HFF-Myc (cell line): ENCODE data around the gene MCF2.

Experiments
- DNase-seq: peaks from one replicate; pipeline ENCODE4 v3.0.0-alpha.2; 2011; ENCODE audit warnings: low read depth; ENCODE audit errors: extremely low read depth
- H3K4me3 ChIP-seq: replicated peaks from 2 replicates; pipeline ENCODE4 v1.5.1; 2011; ENCODE audit warnings: low read depth, mild to moderate bottlenecking, control low read depth, low read length
- TF ChIP-seq, protein P1 (sequence below): IDR thresholded peaks from 2 replicates; pipeline ENCODE4 v1.5.1; 2012; ENCODE audit warnings: mild to moderate bottlenecking, low read depth, low read length, control low read depth; ENCODE audit errors: missing control alignments

MCF2 gene

GRCh38 chrX:139708067-139708466 lies at the start of gene MCF2:
Gene MCF2 (minus strand): TSS chrX:139708167. CDS start chrX:139651744, 56,423 bp downstream.
- DNase-seq, result no peak
- no peak within 1 kb of the TSS for H3K4me3 ChIP-seq
- TF ChIP-seq, protein P1, sequence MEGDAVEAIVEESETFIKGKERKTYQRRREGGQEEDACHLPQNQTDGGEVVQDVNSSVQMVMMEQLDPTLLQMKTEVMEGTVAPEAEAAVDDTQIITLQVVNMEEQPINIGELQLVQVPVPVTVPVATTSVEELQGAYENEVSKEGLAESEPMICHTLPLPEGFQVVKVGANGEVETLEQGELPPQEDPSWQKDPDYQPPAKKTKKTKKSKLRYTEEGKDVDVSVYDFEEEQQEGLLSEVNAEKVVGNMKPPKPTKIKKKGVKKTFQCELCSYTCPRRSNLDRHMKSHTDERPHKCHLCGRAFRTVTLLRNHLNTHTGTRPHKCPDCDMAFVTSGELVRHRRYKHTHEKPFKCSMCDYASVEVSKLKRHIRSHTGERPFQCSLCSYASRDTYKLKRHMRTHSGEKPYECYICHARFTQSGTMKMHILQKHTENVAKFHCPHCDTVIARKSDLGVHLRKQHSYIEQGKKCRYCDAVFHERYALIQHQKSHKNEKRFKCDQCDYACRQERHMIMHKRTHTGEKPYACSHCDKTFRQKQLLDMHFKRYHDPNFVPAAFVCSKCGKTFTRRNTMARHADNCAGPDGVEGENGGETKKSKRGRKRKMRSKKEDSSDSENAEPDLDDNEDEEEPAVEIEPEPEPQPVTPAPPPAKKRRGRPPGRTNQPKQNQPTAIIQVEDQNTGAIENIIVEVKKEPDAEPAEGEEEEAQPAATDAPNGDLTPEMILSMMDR, result no peak

DNA sequence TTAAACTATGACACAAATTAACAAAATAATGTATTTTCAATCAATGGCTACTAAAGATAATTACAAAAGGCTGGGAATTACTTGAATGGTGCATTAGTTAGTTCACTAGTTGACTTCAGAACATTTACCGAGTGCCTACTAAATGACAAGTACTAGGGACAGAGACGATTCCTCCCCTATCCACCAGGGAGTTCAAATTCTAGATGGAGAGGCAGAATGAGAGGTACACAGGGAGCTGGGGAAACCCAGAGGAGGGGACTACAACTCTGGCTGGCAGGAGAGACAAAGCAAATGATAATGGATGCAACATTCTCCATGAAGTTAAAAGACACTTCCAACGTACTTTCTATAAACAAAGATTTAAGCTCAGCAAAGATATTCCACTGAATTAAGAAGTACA lies 43.1 kb upstream of the MCF2 start:
- H3K4me3 ChIP-seq, result no peak overlapping the region
- no peak for DNase-seq
- TF ChIP-seq, protein P1, result no peak

DNA sequence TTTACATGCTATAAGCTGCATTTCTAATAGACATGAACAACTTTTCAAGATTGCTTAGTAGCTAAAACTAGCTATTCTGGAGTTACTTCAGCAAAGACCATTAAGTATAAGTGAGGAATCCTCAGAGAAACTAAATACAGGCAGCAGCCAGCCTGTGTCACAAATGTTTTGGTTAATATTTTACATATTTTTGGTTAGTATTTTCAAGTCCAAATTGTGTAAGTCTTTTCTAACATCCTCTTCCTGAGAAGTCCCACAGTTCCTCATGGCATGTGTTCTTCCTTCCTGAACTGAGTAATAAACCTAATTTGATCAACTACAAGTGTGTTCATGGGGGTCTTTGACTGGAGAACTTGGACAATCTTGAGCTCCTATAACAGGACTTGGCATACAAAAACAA lies 42.4 kb upstream of the MCF2 start:
- TF ChIP-seq, protein P1, result no peak

DNA sequence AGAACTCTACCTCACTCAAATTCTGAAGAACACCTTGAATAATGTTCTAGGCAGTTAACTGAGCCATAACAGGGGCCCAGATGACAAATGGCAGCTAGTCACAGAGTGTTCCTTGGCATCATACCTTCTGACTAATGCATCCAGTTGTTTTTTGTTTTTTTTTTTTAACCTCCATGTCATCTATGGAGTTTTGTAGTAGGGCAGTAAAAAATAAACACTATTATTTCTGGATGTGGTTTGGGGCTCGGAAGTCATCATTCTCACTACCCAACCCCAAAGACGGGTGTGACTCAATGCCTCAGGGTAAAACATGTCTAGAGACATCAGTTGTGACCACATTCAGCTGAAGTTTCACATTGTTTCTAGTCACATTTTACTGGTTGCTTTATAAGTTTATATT lies 31.2 kb upstream of the MCF2 start:
- TF ChIP-seq, protein P1, result no peak
- H3K4me3 ChIP-seq, result no peak overlapping the region
- peak; percentile 15 for DNase-seq

More for the DNA sequence above, 42.4 kb upstream of the MCF2 start:
- DNase-seq, result no peak
- no peak overlapping the region for H3K4me3 ChIP-seq

DNA sequence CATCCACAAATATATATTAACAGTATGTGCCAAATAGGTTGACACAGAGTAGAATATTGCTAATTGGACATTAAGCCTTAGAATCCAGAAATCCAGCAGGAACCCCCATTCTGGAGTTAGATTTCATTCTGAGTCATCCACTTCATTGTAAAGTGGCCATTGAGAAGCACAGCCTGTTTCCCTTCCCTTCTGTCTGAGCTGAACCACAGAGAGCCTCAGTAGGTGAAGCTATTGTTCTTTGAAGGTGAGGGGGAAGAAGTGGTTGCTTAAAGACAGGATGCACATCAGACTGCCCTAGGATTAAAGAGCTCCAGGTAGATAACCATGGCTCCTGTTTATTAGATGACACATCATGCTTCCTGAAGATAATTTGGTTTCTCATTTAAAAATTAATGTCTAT lies 30.6 kb upstream of the MCF2 start:
- DNase-seq, result no peak
- H3K4me3 ChIP-seq, result no peak overlapping the region
- TF ChIP-seq, protein P1, result no peak

DNA sequence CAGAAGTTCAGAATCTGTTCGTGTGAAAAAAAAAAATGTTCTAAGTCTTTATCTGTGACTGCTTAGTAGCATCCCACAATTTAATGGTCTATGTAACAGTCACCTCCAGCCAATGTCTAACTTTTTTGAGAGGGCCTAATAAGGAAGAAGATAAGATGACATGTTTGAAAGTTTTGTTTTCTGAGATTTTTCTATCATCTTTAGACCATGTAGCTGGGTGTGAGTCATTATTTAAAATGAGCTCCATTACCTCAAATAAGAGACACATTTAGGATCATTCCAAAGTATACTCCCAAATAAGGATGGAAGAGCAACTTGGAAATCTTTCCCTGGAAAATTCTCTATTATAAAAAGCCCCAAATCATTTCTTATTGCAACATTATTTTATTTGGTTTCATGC lies 28.2 kb upstream of the MCF2 start:
- TF ChIP-seq, protein P1, result no peak
- H3K4me3 ChIP-seq, result no peak overlapping the region
- DNase-seq, result no peak

GRCh38 chrX:139734996-139735395 lies 27.0 kb upstream of the MCF2 start:
- TF ChIP-seq, protein P1, result no peak
- DNase-seq, result no peak
- H3K4me3 ChIP-seq, result no peak overlapping the region
